ENCODE results near the gene GSG1L. TPM values are rescaled to one million over a fixed set of nuclear protein-coding genes. Genes with fewer than 3 reads are reported as not detected.

Gene GSG1L
- not detected for polyA plus RNA-seq (2013, experiment 1 of 2)
- not detected for polyA plus RNA-seq (2013, experiment 2 of 2)

- H2BK12ac ChIP-seq (ENCODE audit: low read length in 2 of 2), result no peak within 1 kb of the TSS
- DNase-seq, result no peak
- no peak within 1 kb of the TSS for H2BK15ac ChIP-seq (ENCODE audit: low read depth, poor library complexity, severe bottlenecking)
- peak within 1 kb of the TSS; percentile 56 for H2AFZ ChIP-seq (ENCODE audit: low read depth, low read length)
- H3K4ac ChIP-seq (ENCODE audit: low read depth in 1 of 2, low read length in 2 of 2), result no peak within 1 kb of the TSS
- H3K36me3 ChIP-seq (ENCODE audit: control insufficient read depth in 1 of 2, insufficient read depth in 2 of 2, low read depth in 1 of 2, low read length in 2 of 2), result no peaks in the 10 kb centered on the region
- H3K23ac ChIP-seq (ENCODE audit: low read length in 2 of 2), result no peak within 1 kb of the TSS
- no peak within 1 kb of the TSS for H2BK120ac ChIP-seq (ENCODE audit: low read depth, low read length)
- no peaks in the 10 kb centered on the region for H3K9me3 ChIP-seq (ENCODE audit: control insufficient read depth, low read length)
- H4K91ac ChIP-seq (ENCODE audit: low read length), result no peak within 1 kb of the TSS
- no peak within 1 kb of the TSS for H2AK5ac ChIP-seq (ENCODE audit: low read length, severe bottlenecking)
- peaks cover 68 to 76% of the 10 kb centered on the region in 2 experiments for H3K27me3 ChIP-seq (ENCODE audit: control insufficient read depth in 1 of 2, insufficient read depth in 1 of 2, low read length in 2 of 2)
- 4% methylated on average over 51 of the region's 54 CpGs for WGBS
- no peaks in the 10 kb centered on the region for H3K79me1 ChIP-seq (replicated peaks; ENCODE audit: low read length, poor library complexity, severe bottlenecking)
- peaks cover 24% of the 10 kb centered on the region for H3K4me1 ChIP-seq (ENCODE audit: control insufficient read depth, insufficient read depth, low read depth, low read length)
- no peak within 1 kb of the TSS for H3K27ac ChIP-seq (ENCODE audit: low read length, poor library complexity, severe bottlenecking)
- H3K9ac ChIP-seq (ENCODE audit: low read length), result no peak within 1 kb of the TSS
- H3K18ac ChIP-seq (ENCODE audit: low read depth in 1 of 2, low read length in 2 of 2), result no peak within 1 kb of the TSS
- no peak within 1 kb of the TSS for H4K8ac ChIP-seq (ENCODE audit: low read length)
- H3K4me2 ChIP-seq (ENCODE audit: low read length, poor library complexity, severe bottlenecking), result peak within 1 kb of the TSS; percentile 83
- peak within 1 kb of the TSS in 1 of 2 experiments; percentile 42 for H3K4me3 ChIP-seq (ENCODE audit: insufficient read depth in 1 of 2, low read depth in 1 of 2, low read length in 2 of 2)
- H2BK5ac ChIP-seq (ENCODE audit: low read depth, low read length, poor library complexity, severe bottlenecking), result no peak within 1 kb of the TSS
- no peak within 1 kb of the TSS for H3K14ac ChIP-seq (ENCODE audit: low read length in 2 of 2)
These were observed at the start of gene GSG1L for GRCh38 chr16:28063591-28064061. GSG1L (minus strand) TSS chr16:28063714; CDS start chr16:28063424, 290 bp downstream.

- H3K18ac ChIP-seq (ENCODE audit: low read depth in 1 of 2, low read length in 2 of 2), result no peak overlapping the region
- peaks cover 48 to 95% of the 10 kb centered on the region in 2 experiments for H3K36me3 ChIP-seq (ENCODE audit: control insufficient read depth in 1 of 2, insufficient read depth in 2 of 2, low read depth in 1 of 2, low read length in 2 of 2)
- H2AFZ ChIP-seq (ENCODE audit: low read depth, low read length), result no peak overlapping the region
- no peak overlapping the region for H3K4me3 ChIP-seq (ENCODE audit: insufficient read depth in 1 of 2, low read depth in 1 of 2, low read length in 2 of 2)
- no peak overlapping the region for H2BK5ac ChIP-seq (ENCODE audit: low read depth, low read length, poor library complexity, severe bottlenecking)
- H3K27me3 ChIP-seq (ENCODE audit: control insufficient read depth in 1 of 2, insufficient read depth in 1 of 2, low read length in 2 of 2), result no peaks in the 10 kb centered on the region
- H3K9me3 ChIP-seq (ENCODE audit: control insufficient read depth, low read length), result no peaks in the 10 kb centered on the region
- no peak for DNase-seq
- 99% methylated on average over 10 of the region's 10 CpGs for WGBS
- peaks cover 32% of the 10 kb centered on the region for H3K79me1 ChIP-seq (replicated peaks; ENCODE audit: low read length, poor library complexity, severe bottlenecking)
- no peak overlapping the region for H4K8ac ChIP-seq (ENCODE audit: low read length)
- peak overlapping the region; percentile 10 for H4K91ac ChIP-seq (ENCODE audit: low read length)
- H3K14ac ChIP-seq (ENCODE audit: low read length in 2 of 2), result no peak overlapping the region
- no peak overlapping the region for H3K4ac ChIP-seq (ENCODE audit: low read depth in 1 of 2, low read length in 2 of 2)
- H3K4me1 ChIP-seq (ENCODE audit: control insufficient read depth, insufficient read depth, low read depth, low read length), result peaks cover 3% of the 10 kb centered on the region
- no peak overlapping the region for H2BK120ac ChIP-seq (ENCODE audit: low read depth, low read length)
- peak overlapping the region in 1 of 2 experiments; percentile 9 for H3K23ac ChIP-seq (ENCODE audit: low read length in 2 of 2)
- H3K9ac ChIP-seq (ENCODE audit: low read length), result no peak overlapping the region
- H2AK5ac ChIP-seq (ENCODE audit: low read length, severe bottlenecking), result no peak overlapping the region
- H3K27ac ChIP-seq (ENCODE audit: low read length, poor library complexity, severe bottlenecking), result no peak overlapping the region
- no peak overlapping the region for H2BK12ac ChIP-seq (ENCODE audit: low read length in 2 of 2)
- no peak overlapping the region for H3K4me2 ChIP-seq (ENCODE audit: low read length, poor library complexity, severe bottlenecking)
- no peak overlapping the region for H2BK15ac ChIP-seq (ENCODE audit: low read depth, poor library complexity, severe bottlenecking)
These were observed 49.4 kb upstream of the GSG1L start for GRCh38 chr16:28112908-28113307.

- Histone ChIP-seq H2BK12ac (ENCODE audit: low read length in 2 of 2) (no peak overlapping the region), H4K91ac (ENCODE audit: low read length) (no peak overlapping the region), H3K4me1 (ENCODE audit: control insufficient read depth, insufficient read depth, low read depth, low read length) (peaks cover 3% of the 10 kb centered on the region), H3K23ac (ENCODE audit: low read length in 2 of 2) (no peak overlapping the region), H2AFZ (ENCODE audit: low read depth, low read length) (no peak overlapping the region), H3K4me2 (ENCODE audit: low read length, poor library complexity, severe bottlenecking) (no peak overlapping the region), H4K8ac (ENCODE audit: low read length) (no peak overlapping the region), H3K14ac (ENCODE audit: low read length in 2 of 2) (no peak overlapping the region), H3K79me1 (replicated peaks; ENCODE audit: low read length, poor library complexity, severe bottlenecking) (peaks cover 39% of the 10 kb centered on the region), H3K4me3 (ENCODE audit: insufficient read depth in 1 of 2, low read depth in 1 of 2, low read length in 2 of 2) (no peak overlapping the region), H3K9ac (ENCODE audit: low read length) (no peak overlapping the region), H2BK120ac (ENCODE audit: low read depth, low read length) (no peak overlapping the region), H3K18ac (ENCODE audit: low read depth in 1 of 2, low read length in 2 of 2) (no peak overlapping the region), H3K9me3 (ENCODE audit: control insufficient read depth, low read length) (no peaks in the 10 kb centered on the region), H2BK5ac (ENCODE audit: low read depth, low read length, poor library complexity, severe bottlenecking) (no peak overlapping the region), H3K27ac (ENCODE audit: low read length, poor library complexity, severe bottlenecking) (no peak overlapping the region), H2AK5ac (ENCODE audit: low read length, severe bottlenecking) (no peak overlapping the region), H2BK15ac (ENCODE audit: low read depth, poor library complexity, severe bottlenecking) (no peak overlapping the region), H3K4ac (ENCODE audit: low read depth in 1 of 2, low read length in 2 of 2) (no peak overlapping the region), H3K27me3 (ENCODE audit: control insufficient read depth in 1 of 2, insufficient read depth in 1 of 2, low read length in 2 of 2) (no peaks in the 10 kb centered on the region), H3K36me3 (ENCODE audit: control insufficient read depth in 1 of 2, insufficient read depth in 2 of 2, low read depth in 1 of 2, low read length in 2 of 2) (peaks cover 60 to 98% of the 10 kb centered on the region in 2 experiments)
- no peak for DNase-seq
- WGBS, result 100% methylated on average over 1 of the region's 2 CpGs
These were observed 47.5 kb upstream of the GSG1L start for GRCh38 chr16:28110977-28111376.

GRCh38 chr16:28110479-28110878 lies 47.0 kb upstream of the GSG1L start:
- Histone ChIP-seq H3K27ac (ENCODE audit: low read length, poor library complexity, severe bottlenecking) (no peak overlapping the region), H4K91ac (ENCODE audit: low read length) (no peak overlapping the region), H2BK120ac (ENCODE audit: low read depth, low read length) (no peak overlapping the region), H3K4me2 (ENCODE audit: low read length, poor library complexity, severe bottlenecking) (no peak overlapping the region), H3K36me3 (ENCODE audit: control insufficient read depth in 1 of 2, insufficient read depth in 2 of 2, low read depth in 1 of 2, low read length in 2 of 2) (peaks cover 59 to 99% of the 10 kb centered on the region in 2 experiments), H2AFZ (ENCODE audit: low read depth, low read length) (no peak overlapping the region), H3K79me1 (replicated peaks; ENCODE audit: low read length, poor library complexity, severe bottlenecking) (peaks cover 41% of the 10 kb centered on the region), H3K4me1 (ENCODE audit: control insufficient read depth, insufficient read depth, low read depth, low read length) (peaks cover 3% of the 10 kb centered on the region), H3K9ac (ENCODE audit: low read length) (no peak overlapping the region), H3K23ac (ENCODE audit: low read length in 2 of 2) (no peak overlapping the region), H3K18ac (ENCODE audit: low read depth in 1 of 2, low read length in 2 of 2) (no peak overlapping the region), H3K9me3 (ENCODE audit: control insufficient read depth, low read length) (no peaks in the 10 kb centered on the region), H3K4me3 (ENCODE audit: insufficient read depth in 1 of 2, low read depth in 1 of 2, low read length in 2 of 2) (no peak overlapping the region), H2BK12ac (ENCODE audit: low read length in 2 of 2) (no peak overlapping the region), H3K27me3 (ENCODE audit: control insufficient read depth in 1 of 2, insufficient read depth in 1 of 2, low read length in 2 of 2) (no peaks in the 10 kb centered on the region), H2BK5ac (ENCODE audit: low read depth, low read length, poor library complexity, severe bottlenecking) (no peak overlapping the region), H2AK5ac (ENCODE audit: low read length, severe bottlenecking) (no peak overlapping the region), H4K8ac (ENCODE audit: low read length) (no peak overlapping the region), H3K14ac (ENCODE audit: low read length in 2 of 2) (no peak overlapping the region), H3K4ac (ENCODE audit: low read depth in 1 of 2, low read length in 2 of 2) (no peak overlapping the region), H2BK15ac (ENCODE audit: low read depth, poor library complexity, severe bottlenecking) (no peak overlapping the region)
- WGBS, result 100% methylated on average over 3 of the region's 5 CpGs
- no peak for DNase-seq
